Hepatocyte (in vitro differentiated cells): ENCODE results near the gene PHYHIPL. TPM values are rescaled to one million over a fixed set of nuclear protein-coding genes. Genes with fewer than 3 reads are reported as not detected.
A peak's percentile ranks its signal among the peaks of the same experiment; 100 is the strongest.

Experiments
- DNase-seq: peaks from one replicate; pipeline ENCODE4 v3.0.0-alpha.2; 2016; ENCODE audit warnings: low spot score
- H2AFZ ChIP-seq: fragments of 200-600 bp; sonication (generic); 2 replicates; pipeline ENCODE4 v1.6.0; 2016; ENCODE audit warnings: antibody characterized with exemption, mild to moderate bottlenecking
- H3K27ac ChIP-seq: fragments of 200-600 bp; sonication (generic); 2 replicates; pipeline ENCODE4 v1.5.1; 2016; ENCODE audit warnings: mild to moderate bottlenecking
- H3K27me3 ChIP-seq: fragments of 200-600 bp; sonication (generic); 2 replicates; pipeline ENCODE4 v1.6.1; 2016
- H3K36me3 ChIP-seq: fragments of 200-600 bp; sonication (generic); replicated peaks from 2 replicates; pipeline ENCODE4 v1.5.1; 2016; ENCODE audit warnings: low read depth; ENCODE audit not compliant: insufficient read depth
- H3K4me1 ChIP-seq: fragments of 200-600 bp; sonication (generic); 2 replicates; pipeline ENCODE4 v1.5.1; 2016; ENCODE audit warnings: mild to moderate bottlenecking, moderate library complexity; ENCODE audit not compliant: insufficient read depth
- H3K4me2 ChIP-seq: fragments of 200-600 bp; sonication (generic); 2 replicates; pipeline ENCODE4 v1.6.0; 2016
- H3K4me3 ChIP-seq: fragments of 200-600 bp; sonication (generic); 2 replicates; pipeline ENCODE4 v1.5.1; 2016; ENCODE audit warnings: mild to moderate bottlenecking
- H3K79me2 ChIP-seq: fragments of 200-600 bp; sonication (generic); 2 replicates; pipeline ENCODE4 v1.6.0; 2017; ENCODE audit warnings: mild to moderate bottlenecking
- H3K9me2 ChIP-seq: fragments of 200-600 bp; sonication (generic); replicated peaks from 2 replicates; pipeline ENCODE4 v1.6.0; 2017; ENCODE audit warnings: mild to moderate bottlenecking; ENCODE audit not compliant: insufficient read depth
- H3K9me3 ChIP-seq: fragments of 200-600 bp; sonication (generic); 2 replicates; pipeline ENCODE4 v1.5.1; 2016; ENCODE audit warnings: low read depth, mild to moderate bottlenecking
- H4K20me1 ChIP-seq: fragments of 200-600 bp; sonication (generic); 2 replicates; pipeline ENCODE4 v1.6.0; 2016; ENCODE audit warnings: mild to moderate bottlenecking; ENCODE audit not compliant: insufficient read depth, poor library complexity, severe bottlenecking
- EZH2 ChIP-seq: fragments of 200-600 bp; sonication (generic); IDR thresholded peaks from 2 replicates; pipeline ENCODE4 v1.6.1; 2016; ENCODE audit warnings: antibody characterized with exemption, mild to moderate bottlenecking, borderline replicate concordance
- EZH2phosphoT487 ChIP-seq: fragments of 200-600 bp; sonication (generic); IDR thresholded peaks from one replicate; pipeline ENCODE4 v1.6.1; 2018; ENCODE audit warnings: antibody characterized with exemption, mild to moderate bottlenecking, low read depth, moderate library complexity; ENCODE audit not compliant: unreplicated experiment, severe bottlenecking
- WGBS: methylation state at CpG from one replicate; pipeline ENCODE4 v1.1.6; 2016; ENCODE audit warnings: low lambda C conversion rate; ENCODE audit errors: missing lambda C conversion rate; 5-methylcytosine and 5-hydroxymethylcytosine counted together
- polyA plus RNA-seq: library from polyadenylated mRNA; unstranded; fragments of >200 nt; fragmentation: Nextera tagmentation; extraction: Ambion mirVana; gene quantifications from 2 replicates; pipeline ENCODE4 v1.2.1, GENCODE V29; 2016
- total RNA-seq: library from RNA; depleted of rRNA; stranded (reverse); fragments of >200 nt; gene quantifications from 2 replicates; pipeline ENCODE4 v1.2.3, GENCODE V29; 2014
- TF ChIP-seq, protein P1 (sequence below): fragments of 200-600 bp; sonication (generic); IDR thresholded peaks from 2 replicates; pipeline ENCODE4 v1.5.1; 2016; ENCODE audit warnings: antibody characterized with exemption, mild to moderate bottlenecking; ENCODE audit not compliant: poor library complexity

Gene PHYHIPL
- total RNA-seq (5.9 and 39.3 TPM in 2 replicates), polyA plus RNA-seq (5.0 and 6.8 TPM in 2 replicates)

DNA sequence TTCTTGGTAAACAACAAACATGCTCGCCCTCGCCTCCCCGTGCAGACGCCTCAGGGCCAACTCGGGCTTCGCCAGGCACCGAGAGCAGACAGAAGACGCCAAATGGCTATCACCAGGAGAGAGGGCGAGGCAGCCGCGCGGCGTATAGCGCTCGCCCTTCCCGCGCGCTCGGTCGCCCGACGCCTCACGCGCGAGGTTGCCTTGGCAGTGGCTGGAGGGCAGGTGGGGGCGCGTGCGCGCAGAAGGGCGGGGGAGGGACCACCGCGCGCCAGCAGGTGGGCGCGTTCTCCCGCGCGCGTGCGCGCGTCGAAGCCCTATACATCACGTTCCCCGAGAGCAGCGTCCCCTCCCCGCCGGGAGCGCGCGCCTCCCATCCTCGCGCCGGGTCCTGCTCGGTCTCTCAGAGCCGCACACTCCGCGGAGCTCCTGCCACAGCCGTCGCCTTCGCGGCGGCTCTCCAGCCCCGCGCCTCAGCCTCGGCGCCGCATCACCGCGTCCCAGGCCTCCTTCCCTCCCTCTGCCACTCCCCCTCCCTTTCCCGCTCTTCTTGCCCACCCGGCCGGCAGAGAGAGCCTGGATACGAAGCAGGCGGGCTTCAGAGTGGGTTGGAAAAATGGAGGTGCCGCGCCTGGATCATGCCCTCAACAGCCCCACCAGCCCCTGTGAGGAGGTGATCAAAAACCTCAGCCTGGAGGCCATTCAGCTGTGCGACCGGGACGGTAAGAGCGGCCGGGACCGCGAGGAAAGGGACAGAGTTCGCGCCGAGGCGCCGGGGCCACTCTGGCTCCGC, at the start of gene PHYHIPL:
Gene PHYHIPL (plus strand): TSS at position 403 of the 790 bp plus-strand sequence. CDS start 211 bp downstream, at position 614.
- peak; percentile 69 for DNase-seq
- H3K27ac ChIP-seq = peak within 1 kb of the TSS; percentile 65

DNA sequence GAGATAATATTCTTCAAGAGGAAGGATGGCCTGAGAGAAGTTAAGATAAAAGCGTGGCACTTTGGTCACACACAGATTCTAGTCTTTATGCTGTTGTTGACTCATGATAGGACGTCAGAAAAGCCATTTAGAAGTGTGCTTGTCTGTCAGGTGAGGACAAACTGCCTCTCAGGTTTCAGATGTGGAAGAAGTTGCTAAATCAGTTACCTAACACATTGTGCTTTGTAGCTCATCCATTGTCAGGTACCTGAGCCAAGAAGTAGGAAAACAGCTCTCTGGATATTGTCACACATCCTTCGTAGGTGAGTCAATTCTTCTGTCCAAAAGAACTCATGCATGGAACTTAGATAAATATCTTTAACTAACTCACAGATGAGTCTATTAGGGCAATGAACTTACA, 49.5 kb upstream of the PHYHIPL start:
- no peaks in the 10 kb centered on the region for H3K9me2 ChIP-seq
- no peaks in the 10 kb centered on the region for H3K4me1 ChIP-seq
- no peaks in the 10 kb centered on the region for H4K20me1 ChIP-seq
- H2AFZ ChIP-seq = no peak overlapping the region
- H3K27me3 ChIP-seq = no peaks in the 10 kb centered on the region
- WGBS = 40% methylated on average over 3 of the region's 3 CpGs
- peak; percentile 28 for DNase-seq
- H3K27ac ChIP-seq = peak overlapping the region; percentile 22
- TF ChIP-seq EZH2phosphoT487 (no peak), EZH2 (no peak)
- TF ChIP-seq, protein P1, sequence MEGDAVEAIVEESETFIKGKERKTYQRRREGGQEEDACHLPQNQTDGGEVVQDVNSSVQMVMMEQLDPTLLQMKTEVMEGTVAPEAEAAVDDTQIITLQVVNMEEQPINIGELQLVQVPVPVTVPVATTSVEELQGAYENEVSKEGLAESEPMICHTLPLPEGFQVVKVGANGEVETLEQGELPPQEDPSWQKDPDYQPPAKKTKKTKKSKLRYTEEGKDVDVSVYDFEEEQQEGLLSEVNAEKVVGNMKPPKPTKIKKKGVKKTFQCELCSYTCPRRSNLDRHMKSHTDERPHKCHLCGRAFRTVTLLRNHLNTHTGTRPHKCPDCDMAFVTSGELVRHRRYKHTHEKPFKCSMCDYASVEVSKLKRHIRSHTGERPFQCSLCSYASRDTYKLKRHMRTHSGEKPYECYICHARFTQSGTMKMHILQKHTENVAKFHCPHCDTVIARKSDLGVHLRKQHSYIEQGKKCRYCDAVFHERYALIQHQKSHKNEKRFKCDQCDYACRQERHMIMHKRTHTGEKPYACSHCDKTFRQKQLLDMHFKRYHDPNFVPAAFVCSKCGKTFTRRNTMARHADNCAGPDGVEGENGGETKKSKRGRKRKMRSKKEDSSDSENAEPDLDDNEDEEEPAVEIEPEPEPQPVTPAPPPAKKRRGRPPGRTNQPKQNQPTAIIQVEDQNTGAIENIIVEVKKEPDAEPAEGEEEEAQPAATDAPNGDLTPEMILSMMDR = no peak
- H3K4me2 ChIP-seq = no peak overlapping the region
- H3K36me3 ChIP-seq = no peaks in the 10 kb centered on the region
- H3K4me3 ChIP-seq = no peak overlapping the region
- H3K9me3 ChIP-seq = no peaks in the 10 kb centered on the region
- H3K79me2 ChIP-seq = no peaks in the 10 kb centered on the region

More for the DNA sequence above, at the start of gene PHYHIPL:
- H3K4me3 ChIP-seq = peak within 1 kb of the TSS; percentile 73
- WGBS = 2% methylated on average over 54 of the region's 90 CpGs
- peak within 1 kb of the TSS; percentile 91 for H3K4me2 ChIP-seq
- no peaks in the 10 kb centered on the region for H3K4me1 ChIP-seq
- no peaks in the 10 kb centered on the region for H3K9me2 ChIP-seq
- peak within 1 kb of the TSS; percentile 74 for H2AFZ ChIP-seq
- H3K36me3 ChIP-seq = no peaks in the 10 kb centered on the region
- H3K79me2 ChIP-seq = peaks cover 37% of the 10 kb centered on the region
- TF ChIP-seq EZH2 (peak; percentile 32), EZH2phosphoT487 (no peak)
- H4K20me1 ChIP-seq = no peaks in the 10 kb centered on the region
- no peaks in the 10 kb centered on the region for H3K27me3 ChIP-seq
- no peaks in the 10 kb centered on the region for H3K9me3 ChIP-seq

DNA sequence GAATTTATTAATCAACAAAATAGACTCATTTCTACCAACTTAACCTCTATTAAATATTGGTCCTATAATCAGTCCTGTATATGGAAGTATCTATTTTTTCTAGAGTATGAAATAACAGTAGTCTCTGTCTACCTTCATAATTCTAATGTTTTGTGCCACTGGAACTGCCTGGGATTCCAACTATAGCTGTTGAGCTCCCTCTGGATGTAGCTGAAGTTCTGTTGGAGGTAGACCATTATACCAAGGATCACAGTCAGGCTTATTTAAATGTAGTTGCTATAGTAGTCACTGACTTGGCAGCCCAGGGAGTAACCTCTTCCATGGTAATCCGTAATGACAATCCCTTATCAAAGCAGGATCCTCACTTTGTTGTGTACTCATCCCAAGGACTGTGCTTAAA, 48.5 kb upstream of the PHYHIPL start:
- Histone ChIP-seq H3K4me1 (no peaks in the 10 kb centered on the region), H3K4me3 (no peak overlapping the region), H3K27ac (no peak overlapping the region), H3K36me3 (no peaks in the 10 kb centered on the region), H3K4me2 (no peak overlapping the region), H4K20me1 (no peaks in the 10 kb centered on the region), H3K79me2 (no peaks in the 10 kb centered on the region), H3K9me3 (no peaks in the 10 kb centered on the region), H3K9me2 (no peaks in the 10 kb centered on the region), H2AFZ (no peak overlapping the region), H3K27me3 (no peaks in the 10 kb centered on the region)
- WGBS = 65% methylated on average over 1 of the region's 1 CpG
- TF ChIP-seq EZH2 = no peak
- no peak for TF ChIP-seq EZH2phosphoT487
- TF ChIP-seq, protein P1 = no peak
- DNase-seq = no peak

DNA sequence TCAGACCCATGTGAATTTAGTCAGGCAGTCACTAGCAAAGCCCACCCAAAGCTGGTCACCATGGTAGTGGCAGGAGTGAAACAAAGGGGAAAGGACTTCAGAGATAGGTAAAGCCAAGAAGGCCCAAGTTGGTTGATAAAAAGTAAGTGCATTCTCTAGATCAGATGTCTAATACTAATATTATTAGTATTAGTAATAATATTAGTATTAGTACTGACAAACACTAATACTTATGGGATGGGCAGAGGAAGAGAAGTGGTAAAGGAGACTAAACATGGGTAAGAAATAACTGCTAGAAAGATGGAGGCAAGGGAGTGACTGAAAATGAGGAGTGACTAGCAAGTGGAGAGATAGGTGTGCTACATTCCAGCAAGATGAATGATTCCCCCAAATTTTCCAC, 46.6 kb upstream of the PHYHIPL start:
- no peaks in the 10 kb centered on the region for H3K79me2 ChIP-seq
- H3K27ac ChIP-seq = no peak overlapping the region
- H3K27me3 ChIP-seq = no peaks in the 10 kb centered on the region
- TF ChIP-seq, protein P1 = no peak
- TF ChIP-seq EZH2phosphoT487 (no peak), EZH2 (no peak)
- H3K4me2 ChIP-seq = no peak overlapping the region
- no peaks in the 10 kb centered on the region for H3K9me2 ChIP-seq
- H3K9me3 ChIP-seq = no peaks in the 10 kb centered on the region
- H3K4me3 ChIP-seq = no peak overlapping the region
- no peak overlapping the region for H2AFZ ChIP-seq
- no peaks in the 10 kb centered on the region for H3K4me1 ChIP-seq
- DNase-seq = no peak
- no peaks in the 10 kb centered on the region for H4K20me1 ChIP-seq
- no peaks in the 10 kb centered on the region for H3K36me3 ChIP-seq
